Mucosa of rectum (tissue), 2 donors: ENCODE results near the gene PDE7B.

Source experiments
- H3K27ac ChIP-seq, 2 donors: one replicate each; pipeline ENCODE4 v1.7.0; 2013; ENCODE audit warnings: inconsistent platforms in 2 of 2, low read depth in 2 of 2, low read length in 2 of 2
- H3K27me3 ChIP-seq, 2 donors: one replicate each; pipeline ENCODE4 v1.7.0; 2013; ENCODE audit warnings: low read length in 2 of 2; ENCODE audit not compliant: control insufficient read depth in 2 of 2, insufficient read depth in 2 of 2
- H3K36me3 ChIP-seq, 2 donors: one replicate each; pipeline ENCODE4 v1.7.0; 2013; ENCODE audit warnings: low read length in 2 of 2; ENCODE audit not compliant: control insufficient read depth in 2 of 2, insufficient read depth in 2 of 2
- H3K4me1 ChIP-seq, 2 donors: one replicate each; pipeline ENCODE4 v1.7.0; 2013; ENCODE audit warnings: low read length in 2 of 2, mild to moderate bottlenecking in 1 of 2; ENCODE audit not compliant: control insufficient read depth in 2 of 2, insufficient read depth in 2 of 2
- H3K4me3 ChIP-seq, 2 donors: one replicate each; pipeline ENCODE4 v1.7.0; 2013; ENCODE audit warnings: low read length in 2 of 2
- H3K9ac ChIP-seq, 2 donors: one replicate each; pipeline ENCODE4 v1.7.0; 2013; ENCODE audit warnings: low read length in 2 of 2, low read depth in 1 of 2, mild to moderate bottlenecking in 1 of 2
- H3K9me3 ChIP-seq, 2 donors: one replicate each; pipeline ENCODE4 v1.7.0; 2013; ENCODE audit warnings: low read length in 2 of 2; ENCODE audit not compliant: control insufficient read depth in 2 of 2
- donor health status: healthy.
- donor health status: Normal muscosa, but diverticular disease.

PDE7B gene

GRCh38 chr6:135992739-135993138, 141.2 kb downstream of the PDE7B start:
- Histone ChIP-seq H3K27me3 (no peaks in the 10 kb centered on the region), H3K4me1 (no peaks in the 10 kb centered on the region), H3K4me3 (no peak overlapping the region), H3K27ac (no peak overlapping the region), H3K9ac (no peak overlapping the region), H3K9me3 (no peaks in the 10 kb centered on the region), H3K36me3 (no peaks in the 10 kb centered on the region)

GRCh38 chr6:135993361-135993760, 141.9 kb downstream of the PDE7B start:
- no peak overlapping the region for H3K9ac ChIP-seq
- no peaks in the 10 kb centered on the region for H3K9me3 ChIP-seq
- H3K27me3 ChIP-seq = no peaks in the 10 kb centered on the region
- no peak overlapping the region for H3K27ac ChIP-seq
- no peaks in the 10 kb centered on the region for H3K36me3 ChIP-seq
- no peak overlapping the region for H3K4me3 ChIP-seq
- H3K4me1 ChIP-seq = no peaks in the 10 kb centered on the region

- no peak overlapping the region for H3K9ac ChIP-seq
- no peaks in the 10 kb centered on the region for H3K9me3 ChIP-seq
- no peaks in the 10 kb centered on the region for H3K4me1 ChIP-seq
- peak overlapping the region in 1 of 2 donors; percentile 37 for H3K27ac ChIP-seq
- H3K27me3 ChIP-seq = no peaks in the 10 kb centered on the region
- no peaks in the 10 kb centered on the region for H3K36me3 ChIP-seq
- no peak overlapping the region for H3K4me3 ChIP-seq
These were observed 143.5 kb downstream of the PDE7B start for GRCh38 chr6:135994857-135995544.

- H3K4me3 ChIP-seq = no peak overlapping the region
These were observed 144.0 kb downstream of the PDE7B start for GRCh38 chr6:135995545-135995898.

GRCh38 chr6:135996668-135997067, 145.2 kb downstream of the PDE7B start:
- Histone ChIP-seq H3K4me1 (no peaks in the 10 kb centered on the region), H3K9me3 (no peaks in the 10 kb centered on the region), H3K36me3 (no peaks in the 10 kb centered on the region), H3K27ac (no peak overlapping the region), H3K9ac (no peak overlapping the region), H3K27me3 (no peaks in the 10 kb centered on the region), H3K4me3 (no peak overlapping the region)

More at GRCh38 chr6:135995545-135995898, 144.0 kb downstream of the PDE7B start:
- H3K27me3 ChIP-seq = no peaks in the 10 kb centered on the region
- H3K9ac ChIP-seq = no peak overlapping the region
- H3K27ac ChIP-seq = no peak overlapping the region
- no peaks in the 10 kb centered on the region for H3K4me1 ChIP-seq
- H3K9me3 ChIP-seq = no peaks in the 10 kb centered on the region
- H3K36me3 ChIP-seq = no peaks in the 10 kb centered on the region

- no peaks in the 10 kb centered on the region for H3K4me1 ChIP-seq
- no peaks in the 10 kb centered on the region for H3K27me3 ChIP-seq
- H3K27ac ChIP-seq = no peak overlapping the region
- H3K36me3 ChIP-seq = no peaks in the 10 kb centered on the region
- H3K9me3 ChIP-seq = no peaks in the 10 kb centered on the region
- H3K4me3 ChIP-seq = no peak overlapping the region
- no peak overlapping the region for H3K9ac ChIP-seq
These were observed 147.9 kb downstream of the PDE7B start for GRCh38 chr6:135999393-135999792.

- Histone ChIP-seq H3K27ac (no peak overlapping the region), H3K4me1 (no peaks in the 10 kb centered on the region), H3K36me3 (no peaks in the 10 kb centered on the region), H3K9me3 (no peaks in the 10 kb centered on the region), H3K4me3 (no peak overlapping the region), H3K9ac (no peak overlapping the region), H3K27me3 (no peaks in the 10 kb centered on the region)
These were observed 155.8 kb downstream of the PDE7B start for GRCh38 chr6:136007345-136007744.

GRCh38 chr6:136011475-136011874, 160.0 kb downstream of the PDE7B start:
- H3K27me3 ChIP-seq = no peaks in the 10 kb centered on the region
- H3K4me1 ChIP-seq = no peaks in the 10 kb centered on the region
- no peaks in the 10 kb centered on the region for H3K9me3 ChIP-seq
- H3K36me3 ChIP-seq = no peaks in the 10 kb centered on the region
- no peak overlapping the region for H3K4me3 ChIP-seq
- no peak overlapping the region for H3K9ac ChIP-seq
- no peak overlapping the region for H3K27ac ChIP-seq

GRCh38 chr6:136012198-136012887, 160.8 kb downstream of the PDE7B start:
- H3K9ac ChIP-seq = no peak overlapping the region
- no peaks in the 10 kb centered on the region for H3K36me3 ChIP-seq
- no peaks in the 10 kb centered on the region for H3K9me3 ChIP-seq
- no peaks in the 10 kb centered on the region for H3K4me1 ChIP-seq
- H3K27me3 ChIP-seq = no peaks in the 10 kb centered on the region
- H3K27ac ChIP-seq = no peak overlapping the region
- H3K4me3 ChIP-seq = no peak overlapping the region

- H3K27me3 ChIP-seq = no peaks in the 10 kb centered on the region
- no peak overlapping the region for H3K27ac ChIP-seq
- no peak overlapping the region for H3K4me3 ChIP-seq
- H3K9me3 ChIP-seq = no peaks in the 10 kb centered on the region
- no peaks in the 10 kb centered on the region for H3K4me1 ChIP-seq
- no peak overlapping the region for H3K9ac ChIP-seq
- no peaks in the 10 kb centered on the region for H3K36me3 ChIP-seq
These were observed 161.4 kb downstream of the PDE7B start for GRCh38 chr6:136012943-136013342.
